GM23248 (cell line): ENCODE results near the gene PTPRF. TPM values are rescaled to one million over a fixed set of nuclear protein-coding genes. Genes with fewer than 3 reads are reported as not detected.

Experiments used
- DNase-seq: peaks from one replicate; pipeline ENCODE4 v3.0.0-alpha.2; 2015
- H2AFZ ChIP-seq: fragments of 200-600 bp; sonication (generic); 2 replicates; pipeline ENCODE4 v1.6.1; 2016; ENCODE audit warnings: antibody characterized with exemption
- H3F3A ChIP-seq: fragments of 200-600 bp; sonication (generic); 2 replicates; pipeline ENCODE4 v1.6.1; 2016; ENCODE audit warnings: mild to moderate bottlenecking, antibody characterized with exemption, mixed run types; ENCODE audit not compliant: insufficient read depth
- H3K27ac ChIP-seq: fragments of 200-600 bp; sonication (generic); 2 replicates; pipeline ENCODE4 v1.5.1; 2016; ENCODE audit warnings: mild to moderate bottlenecking
- H3K27me3 ChIP-seq: fragments of 200-600 bp; sonication (generic); replicated peaks from 2 replicates; pipeline ENCODE4 v1.6.1; 2016; ENCODE audit warnings: mild to moderate bottlenecking; ENCODE audit not compliant: insufficient read depth
- H3K36me3 ChIP-seq: fragments of 200-600 bp; sonication (generic); 2 replicates; pipeline ENCODE4 v1.6.1; 2016; ENCODE audit warnings: low read depth, mild to moderate bottlenecking
- H3K4me1 ChIP-seq: fragments of 200-600 bp; sonication (generic); 2 replicates; pipeline ENCODE4 v1.6.1; 2016; ENCODE audit warnings: mild to moderate bottlenecking; ENCODE audit not compliant: insufficient read depth
- H3K4me2 ChIP-seq: fragments of 200-600 bp; sonication (generic); one replicate; pipeline ENCODE4 v1.6.1; 2016; ENCODE audit warnings: mild to moderate bottlenecking; ENCODE audit not compliant: unreplicated experiment
- H3K4me3 ChIP-seq: fragments of 200-600 bp; sonication (generic); 2 replicates; pipeline ENCODE4 v1.5.1; 2016; ENCODE audit warnings: mild to moderate bottlenecking
- H3K79me2 ChIP-seq: fragments of 200-600 bp; sonication (generic); 2 replicates; pipeline ENCODE4 v1.6.1; 2016; ENCODE audit warnings: mild to moderate bottlenecking; ENCODE audit not compliant: insufficient read depth
- H3K9ac ChIP-seq: fragments of 200-600 bp; sonication (generic); 2 replicates; pipeline ENCODE4 v1.6.1; 2016; ENCODE audit warnings: mild to moderate bottlenecking
- H3K9me2 ChIP-seq: fragments of 200-600 bp; sonication (generic); 2 replicates; pipeline ENCODE4 v1.6.1; 2016; ENCODE audit warnings: mixed run types, mild to moderate bottlenecking, moderate library complexity; ENCODE audit not compliant: insufficient read depth
- H3K9me3 ChIP-seq: fragments of 200-600 bp; sonication (generic); one replicate; pipeline ENCODE4 v1.6.1; 2017; ENCODE audit warnings: low read depth
- H4K20me1 ChIP-seq: fragments of 200-600 bp; sonication (generic); 2 replicates; pipeline ENCODE4 v1.6.0; 2016; ENCODE audit not compliant: insufficient read depth
- EZH2 ChIP-seq: fragments of 200-600 bp; sonication (generic); IDR thresholded peaks from 2 replicates; pipeline ENCODE4 v1.6.1; 2018; ENCODE audit warnings: antibody characterized with exemption, mild to moderate bottlenecking; ENCODE audit not compliant: insufficient read depth, poor library complexity, severe bottlenecking
- EZH2phosphoT487 ChIP-seq: fragments of 200-600 bp; sonication (generic); IDR thresholded peaks from 2 replicates; pipeline ENCODE4 v1.6.1; 2018; ENCODE audit warnings: antibody characterized with exemption, moderate library complexity, mild to moderate bottlenecking, low read depth; ENCODE audit not compliant: insufficient read depth
- WGBS, 2 experiments: methylation state at CpG; one replicate each; pipeline ENCODE4 v1.1.6; 2015 to 2017; ENCODE audit warnings: low lambda C conversion rate in 2 of 2, low coverage in 1 of 2; ENCODE audit errors: missing lambda C conversion rate in 2 of 2; 5-methylcytosine and 5-hydroxymethylcytosine counted together
- in situ Hi-C: fragments of 300-500 bp; cut with MboI; formaldehyde crosslinking; loops from 2 replicates; pipeline ENCODE4 v1.15.0; 2020
- polyA plus RNA-seq: library from polyadenylated mRNA; unstranded; fragments of >200 nt; fragmentation: Nextera tagmentation; extraction: Ambion mirVana; gene quantifications from 2 replicates; pipeline ENCODE4 v1.2.1, GENCODE V29; 2016
- total RNA-seq: library from RNA; depleted of rRNA; stranded (reverse); fragments of >200 nt; shearing (Covaris generic); gene quantifications from 2 replicates; pipeline ENCODE4 v1.2.3, GENCODE V29; 2014

The PTPRF gene
- total and polyA plus RNA-seq, 2 experiments from 2014 or later = 14.0 to 15.0 TPM

DNA sequence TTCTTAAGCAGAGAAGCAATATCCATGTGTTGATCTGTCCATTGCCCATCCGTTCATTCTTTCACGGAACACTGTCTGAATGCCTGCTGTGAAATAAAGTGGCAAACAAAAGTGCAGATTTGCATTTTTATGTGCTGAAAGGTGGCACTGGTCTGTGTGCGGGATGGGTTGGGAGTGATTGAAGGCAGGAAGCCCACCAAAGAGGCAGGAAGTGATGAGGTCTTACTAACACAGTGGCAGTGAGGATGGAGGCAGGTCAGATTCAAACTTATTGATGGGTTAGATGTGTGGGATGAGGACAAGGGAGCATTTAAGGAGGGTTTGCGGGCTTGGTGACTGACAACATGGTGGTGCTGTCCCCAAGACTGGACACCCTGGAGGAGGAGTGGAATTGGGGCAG is 8.3 kb downstream of the PTPRF start:
- Histone ChIP-seq H3K4me2 (no peak overlapping the region), H3K9me2 (no peaks in the 10 kb centered on the region), H3K27me3 (no peaks in the 10 kb centered on the region), H3K79me2 (no peaks in the 10 kb centered on the region), H3K4me1 (no peaks in the 10 kb centered on the region), H4K20me1 (no peaks in the 10 kb centered on the region), H3K27ac (no peak overlapping the region), H3K9ac (no peak overlapping the region), H3K36me3 (no peaks in the 10 kb centered on the region), H3F3A (no peaks in the 10 kb centered on the region), H3K9me3 (no peaks in the 10 kb centered on the region), H2AFZ (no peak overlapping the region), H3K4me3 (no peak overlapping the region)
- WGBS, 2 experiments = 96 to 99% methylated on average over 4 of the region's 4 CpGs
- DNase-seq = no peak
- in situ Hi-C loops = loop anchor here (10.0 to 25.0 kb wide), 2 partner anchors 106 to 398 kb away; partner anchors contain the start of genes ARTN and IPO13
- TF ChIP-seq EZH2phosphoT487 (no peak), EZH2 (no peak)

GRCh38 chr1:43539726-43540434 is 9.2 kb downstream of the PTPRF start:
- no peaks in the 10 kb centered on the region for H3K36me3 ChIP-seq
- H3K9me3 ChIP-seq = no peaks in the 10 kb centered on the region
- TF ChIP-seq EZH2phosphoT487 (no peak), EZH2 (no peak)
- WGBS, 2 experiments = 96% methylated on average over 7 of the region's 7 CpGs
- no peaks in the 10 kb centered on the region for H3K9me2 ChIP-seq
- no peaks in the 10 kb centered on the region for H3K79me2 ChIP-seq
- no peak overlapping the region for H3K9ac ChIP-seq
- no peak overlapping the region for H3K27ac ChIP-seq
- no peak for DNase-seq
- in situ Hi-C loops = loop anchor here (10.0 to 25.0 kb wide), 2 partner anchors 105 to 397 kb away; partner anchors contain the start of genes ARTN and IPO13
- H4K20me1 ChIP-seq = no peaks in the 10 kb centered on the region
- H3F3A ChIP-seq = no peaks in the 10 kb centered on the region
- H3K4me3 ChIP-seq = no peak overlapping the region
- H3K4me1 ChIP-seq = no peaks in the 10 kb centered on the region
- H2AFZ ChIP-seq = no peak overlapping the region
- no peak overlapping the region for H3K4me2 ChIP-seq
- no peaks in the 10 kb centered on the region for H3K27me3 ChIP-seq

DNA sequence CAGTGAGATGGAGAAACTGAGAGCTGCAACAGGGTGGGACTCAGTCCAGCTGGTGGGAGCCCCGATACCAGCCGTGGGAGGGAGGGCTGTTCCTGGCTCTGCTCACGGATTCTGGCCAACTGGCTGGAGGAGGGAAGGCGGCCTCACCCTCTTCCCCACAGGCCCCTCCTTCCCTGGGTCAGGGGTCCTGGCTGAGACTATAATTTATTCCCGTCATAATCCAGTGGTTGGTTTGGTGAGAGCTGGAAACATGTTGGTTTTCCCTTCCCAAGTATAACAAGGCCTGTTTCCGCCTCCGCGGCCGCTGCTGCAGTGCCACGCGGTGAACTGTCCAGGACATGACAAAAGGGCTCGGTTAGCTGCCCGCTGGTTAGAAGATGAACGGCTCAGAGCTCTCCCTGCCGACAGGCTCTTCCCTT is 10.0 kb downstream of the PTPRF start:
- peak; percentile 59 for DNase-seq

DNA sequence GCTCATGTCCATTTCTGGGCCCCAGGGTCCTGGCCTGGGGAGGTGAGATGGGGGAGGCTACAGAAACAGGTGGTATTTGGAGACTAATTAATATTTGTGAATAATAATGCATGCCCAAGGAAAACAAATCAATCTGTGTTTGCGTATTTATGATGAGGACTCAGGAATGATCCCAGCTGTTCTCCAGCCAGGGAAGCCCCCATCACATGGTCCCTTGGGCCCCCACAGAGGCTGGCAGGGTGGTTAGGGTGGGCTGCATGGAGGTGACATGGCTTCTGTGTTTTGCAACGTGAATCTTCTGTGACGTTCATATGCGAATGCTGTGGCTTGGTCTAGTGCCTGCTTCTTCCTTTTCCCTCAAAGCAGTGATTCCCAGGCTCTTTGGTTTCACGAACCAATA is 10.5 kb downstream of the PTPRF start:
- Histone ChIP-seq H3K4me1 (no peaks in the 10 kb centered on the region), H3K4me3 (no peak overlapping the region), H4K20me1 (no peaks in the 10 kb centered on the region), H3F3A (no peaks in the 10 kb centered on the region), H3K36me3 (no peaks in the 10 kb centered on the region), H3K9ac (no peak overlapping the region), H2AFZ (peak overlapping the region; percentile 32; the same call in 1 of the 2 replicates), H3K9me3 (no peaks in the 10 kb centered on the region), H3K27me3 (no peaks in the 10 kb centered on the region), H3K79me2 (no peaks in the 10 kb centered on the region), H3K27ac (no peak overlapping the region), H3K9me2 (no peaks in the 10 kb centered on the region), H3K4me2 (no peak overlapping the region)
- no peak for TF ChIP-seq EZH2phosphoT487
- no peak for TF ChIP-seq EZH2
- in situ Hi-C loops = loop anchor here (25.0 kb wide), 1 partner anchor 396 kb away; the partner anchor contains the start of genes ARTN and IPO13
- WGBS, 2 experiments = 70 to 72% methylated on average over 5 of the region's 5 CpGs
- no peak for DNase-seq

More for the DNA sequence above, 10.0 kb downstream of the PTPRF start:
- in situ Hi-C loops = loop anchor here (25.0 kb wide), 1 partner anchor 397 kb away; the partner anchor contains the start of genes ARTN and IPO13
- H3K36me3 ChIP-seq = no peaks in the 10 kb centered on the region
- no peak overlapping the region for H3K4me2 ChIP-seq
- no peaks in the 10 kb centered on the region for H3K79me2 ChIP-seq
- 29 to 32% methylated on average over 13 to 15 of the region's 15 CpGs for WGBS, 2 experiments
- H2AFZ ChIP-seq = peak overlapping the region; percentile 32; the same call in 1 of the 2 replicates
- no peaks in the 10 kb centered on the region for H3F3A ChIP-seq
- no peaks in the 10 kb centered on the region for H3K27me3 ChIP-seq
- TF ChIP-seq EZH2phosphoT487 (no peak), EZH2 (no peak)
- H3K9me2 ChIP-seq = no peaks in the 10 kb centered on the region
- no peak overlapping the region for H3K27ac ChIP-seq
- H3K4me1 ChIP-seq = no peaks in the 10 kb centered on the region
- no peaks in the 10 kb centered on the region for H3K9me3 ChIP-seq
- H4K20me1 ChIP-seq = no peaks in the 10 kb centered on the region
- no peak overlapping the region for H3K4me3 ChIP-seq
- H3K9ac ChIP-seq = no peak overlapping the region
